Stomach (tissue), 9 donors: Measurements from ENCODE around the gene MCF2L2. TPM values are rescaled to one million over a fixed set of nuclear protein-coding genes. Genes with fewer than 3 reads are reported as not detected.

Source experiments
- DNase-seq, 2 donors: peaks; one replicate each; pipeline versions ENCODE4 v3.0.0 to v3.0.0-alpha.2; 2013 to 2019
- H3K27ac ChIP-seq, 5 donors: fragments of 200-600 bp in 4 of 5; sonication (generic) in 4 of 5; one replicate each; pipeline ENCODE4 v1.5.1; 2013 to 2019; ENCODE audit warnings: mild to moderate bottlenecking in 1 of 5, moderate library complexity in 1 of 5
- H3K27me3 ChIP-seq, 3 donors: fragments of 200-600 bp; sonication (generic); one replicate each; pipeline ENCODE4 v1.5.1; 2017 to 2019; ENCODE audit warnings: mixed run types in 1 of 3
- H3K36me3 ChIP-seq, 4 donors: fragments of 200-600 bp; sonication (generic); 1 replicate in 3 of 4; 2 replicates in 1 of 4; pipeline ENCODE4 v1.5.1; 2016 to 2019
- H3K4me1 ChIP-seq, 4 donors: fragments of 200-600 bp; sonication (generic); one replicate each; pipeline ENCODE4 v1.5.1; 2016 to 2019
- H3K4me3 ChIP-seq, 4 donors: fragments of 200-600 bp; sonication (generic) in 3 of 4; one replicate each; pipeline ENCODE4 v1.5.1; 2016 to 2019; ENCODE audit warnings: mild to moderate bottlenecking in 1 of 4
- H3K9me3 ChIP-seq, 4 donors: fragments of 200-600 bp; sonication (generic); one replicate each; pipeline ENCODE4 v1.5.1; 2016 to 2019
- EP300 ChIP-seq: sonication (generic); formaldehyde crosslinking; IDR thresholded peaks from one replicate; pipeline ENCODE4 v1.6.1; 2017; ENCODE audit warnings: antibody characterized with exemption
- POLR2A ChIP-seq, 4 donors: fragments of 450-650 bp; IDR thresholded peaks; one replicate each; pipeline ENCODE4 v1.6.1; 2016; ENCODE audit warnings: antibody characterized with exemption in 4 of 4, control low read depth in 2 of 4, mild to moderate bottlenecking in 1 of 4, moderate library complexity in 1 of 4
- POLR2AphosphoS5 ChIP-seq, 3 donors: sonication (generic); formaldehyde crosslinking; IDR thresholded peaks; one replicate each; pipeline ENCODE4 v1.6.1; 2016; ENCODE audit warnings: antibody characterized with exemption in 3 of 3
- WGBS, 5 donors: extraction: QIAGEN DNeasy Blood & Tissue Kit in 3 of 5; methylation state at CpG; one replicate each; pipeline versions ENCODE4 v1.1.5 to v1.1.7; 2013 to 2018; 5-methylcytosine and 5-hydroxymethylcytosine counted together
- intact Hi-C: fragments of 100-400 bp; cut with DNase I; formaldehyde crosslinking; loops from one replicate; pipeline ENCODE4 v1.15.1; 2023; ENCODE audit warnings: low total_unique reads
- polyA plus RNA-seq, 3 donors: library from polyadenylated mRNA; stranded (reverse); fragments of 200-250 nt; gene quantifications; one replicate each; pipeline ENCODE4 v1.2.3, GENCODE V29; 2013
- total RNA-seq, 5 donors: library from RNA; depleted of rRNA; stranded (reverse); fragments of >200 nt; gene quantifications; one replicate each; pipeline versions ENCODE4 v1.1.0 to v1.2.3, GENCODE V29; 2014 to 2016
- TF ChIP-seq, protein P1 (sequence below), 7 experiments: fragments of 450-650 bp in 4 of 7; fragments of 200-600 bp in 3 of 7; sonication (generic) in 3 of 7; IDR thresholded peaks; one replicate each; pipeline ENCODE4 v1.5.1; 2016 to 2019; ENCODE audit warnings: antibody characterized with exemption in 7 of 7, control low read depth in 2 of 7, mild to moderate bottlenecking in 1 of 7
- donor health status: healthy with polysubstance abuse.
- donor health status: Bipolar disorder and iron deficiency.
- donor health status: healthy.

Gene MCF2L2
- total and polyA plus RNA-seq, 8 donors: 0.05 to 2.0 (median 0.22) TPM; not detected in 2

DNA sequence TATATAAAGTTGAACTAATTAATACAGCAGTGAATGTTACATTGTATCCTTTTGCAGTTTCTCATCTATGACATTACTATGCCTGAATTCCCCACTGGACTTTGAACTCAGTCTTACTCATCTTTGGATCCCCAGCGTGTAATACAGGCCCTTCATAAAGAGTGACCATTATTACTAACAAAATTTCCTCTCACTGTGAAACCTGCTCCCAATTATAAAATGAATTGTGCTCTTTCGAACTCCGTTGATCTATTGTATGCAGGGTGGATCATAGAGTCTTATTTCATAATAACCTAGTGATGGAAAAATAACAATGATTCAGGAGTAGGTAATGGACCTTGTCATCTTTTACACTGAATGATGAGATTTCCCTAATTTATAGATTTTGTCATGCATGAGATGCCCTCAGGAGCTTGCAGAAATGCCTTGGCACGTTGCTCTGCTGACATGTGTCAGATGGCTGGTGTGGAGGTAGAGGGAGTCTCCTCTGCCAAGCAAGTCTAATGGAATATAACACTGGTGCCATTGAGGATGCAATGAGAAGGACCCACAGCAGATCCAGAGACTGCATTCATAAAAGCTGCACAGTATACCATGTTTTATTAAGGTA is 149.8 kb downstream of the MCF2L2 start:
- DNase-seq: no peak
- H3K36me3 ChIP-seq: no peaks in the 10 kb centered on the region
- intact Hi-C loops: no loop called here
- H3K27ac ChIP-seq: no peak overlapping the region
- H3K4me1 ChIP-seq: peaks cover 5 to 24% (median 10%) of the 10 kb centered on the region in 4 donors
- H3K4me3 ChIP-seq: no peak overlapping the region
- no peaks in the 10 kb centered on the region for H3K27me3 ChIP-seq
- 75 to 91% (median 85%) methylated on average over 4 of the region's 4 CpGs for WGBS, 5 donors
- TF ChIP-seq, protein P1, sequence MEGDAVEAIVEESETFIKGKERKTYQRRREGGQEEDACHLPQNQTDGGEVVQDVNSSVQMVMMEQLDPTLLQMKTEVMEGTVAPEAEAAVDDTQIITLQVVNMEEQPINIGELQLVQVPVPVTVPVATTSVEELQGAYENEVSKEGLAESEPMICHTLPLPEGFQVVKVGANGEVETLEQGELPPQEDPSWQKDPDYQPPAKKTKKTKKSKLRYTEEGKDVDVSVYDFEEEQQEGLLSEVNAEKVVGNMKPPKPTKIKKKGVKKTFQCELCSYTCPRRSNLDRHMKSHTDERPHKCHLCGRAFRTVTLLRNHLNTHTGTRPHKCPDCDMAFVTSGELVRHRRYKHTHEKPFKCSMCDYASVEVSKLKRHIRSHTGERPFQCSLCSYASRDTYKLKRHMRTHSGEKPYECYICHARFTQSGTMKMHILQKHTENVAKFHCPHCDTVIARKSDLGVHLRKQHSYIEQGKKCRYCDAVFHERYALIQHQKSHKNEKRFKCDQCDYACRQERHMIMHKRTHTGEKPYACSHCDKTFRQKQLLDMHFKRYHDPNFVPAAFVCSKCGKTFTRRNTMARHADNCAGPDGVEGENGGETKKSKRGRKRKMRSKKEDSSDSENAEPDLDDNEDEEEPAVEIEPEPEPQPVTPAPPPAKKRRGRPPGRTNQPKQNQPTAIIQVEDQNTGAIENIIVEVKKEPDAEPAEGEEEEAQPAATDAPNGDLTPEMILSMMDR (IDR thresholded peaks at IDR 0.05): no peak
- TF ChIP-seq POLR2AphosphoS5 (IDR thresholded peaks at IDR 0.05) (no peak), POLR2A (IDR thresholded peaks at IDR 0.05) (no peak), EP300 (no peak)
- H3K9me3 ChIP-seq: no peaks in the 10 kb centered on the region

DNA sequence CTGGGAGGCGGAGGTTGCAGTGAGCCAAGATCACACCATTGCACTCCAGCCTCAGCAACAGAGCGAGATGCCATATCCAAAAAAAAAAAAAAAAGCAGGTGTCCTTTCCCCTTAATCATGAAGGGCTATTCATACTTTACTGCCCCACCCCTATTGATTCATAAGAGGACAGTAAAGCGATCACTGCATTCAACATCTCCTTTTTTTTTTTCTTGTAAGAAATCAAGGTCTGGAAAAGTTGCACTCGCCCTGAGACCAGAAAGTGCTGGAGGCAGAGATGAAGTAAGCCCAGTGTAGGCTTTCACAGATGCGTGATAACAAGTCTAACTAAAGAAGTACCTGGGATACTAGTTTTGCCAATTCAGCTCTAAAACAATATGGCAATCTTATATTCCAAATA is 151.2 kb downstream of the MCF2L2 start:
- Histone ChIP-seq H3K4me3 (no peak overlapping the region), H3K4me1 (peaks cover 5 to 24% (median 10%) of the 10 kb centered on the region in 4 donors), H3K36me3 (no peaks in the 10 kb centered on the region), H3K27me3 (no peaks in the 10 kb centered on the region), H3K27ac (no peak overlapping the region), H3K9me3 (no peaks in the 10 kb centered on the region)
- intact Hi-C loops: no loop called here
- WGBS, 5 donors: 96 to 98% (median 96%) methylated on average over 5 of the region's 5 CpGs
- no peak for DNase-seq
- TF ChIP-seq POLR2AphosphoS5 (IDR thresholded peaks at IDR 0.05) (no peak), EP300 (no peak), POLR2A (IDR thresholded peaks at IDR 0.05) (no peak)
- TF ChIP-seq, protein P1 (IDR thresholded peaks at IDR 0.05): no peak

DNA sequence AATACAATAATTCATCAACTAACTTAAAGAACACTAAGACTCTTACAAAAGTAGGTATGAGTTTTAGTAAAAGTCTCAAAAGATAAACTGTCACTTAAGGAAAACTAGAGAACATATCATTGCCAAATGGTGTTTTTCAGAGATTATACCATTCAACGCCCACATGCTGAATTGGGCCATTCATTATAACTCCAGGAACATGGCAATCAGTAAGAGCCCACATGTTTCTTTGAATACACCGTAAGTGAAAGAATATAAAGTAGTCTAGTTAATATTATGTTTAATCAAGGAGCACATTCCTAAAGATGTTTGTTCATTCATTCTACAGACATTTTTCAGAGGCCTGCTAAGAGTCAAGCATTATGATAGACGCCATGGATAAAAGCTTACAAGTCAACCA is 152.5 kb downstream of the MCF2L2 start:
- no peak overlapping the region for H3K4me3 ChIP-seq
- intact Hi-C loops: no loop called here
- no peaks in the 10 kb centered on the region for H3K9me3 ChIP-seq
- no peaks in the 10 kb centered on the region for H3K36me3 ChIP-seq
- 39 to 59% (median 45%) methylated on average over 3 of the region's 3 CpGs for WGBS, 5 donors
- H3K27ac ChIP-seq: peak overlapping the region in 3 of 5 donors; percentile 15 to 63 (median 53)
- H3K4me1 ChIP-seq: peaks cover 5 to 24% (median 10%) of the 10 kb centered on the region in 4 donors
- no peak for DNase-seq
- no peak for TF ChIP-seq EP300
- TF ChIP-seq, protein P1 (IDR thresholded peaks at IDR 0.05): no peak
- TF ChIP-seq POLR2AphosphoS5 (IDR thresholded peaks at IDR 0.05): no peak
- no peak for TF ChIP-seq POLR2A (IDR thresholded peaks at IDR 0.05)
- no peaks in the 10 kb centered on the region for H3K27me3 ChIP-seq

DNA sequence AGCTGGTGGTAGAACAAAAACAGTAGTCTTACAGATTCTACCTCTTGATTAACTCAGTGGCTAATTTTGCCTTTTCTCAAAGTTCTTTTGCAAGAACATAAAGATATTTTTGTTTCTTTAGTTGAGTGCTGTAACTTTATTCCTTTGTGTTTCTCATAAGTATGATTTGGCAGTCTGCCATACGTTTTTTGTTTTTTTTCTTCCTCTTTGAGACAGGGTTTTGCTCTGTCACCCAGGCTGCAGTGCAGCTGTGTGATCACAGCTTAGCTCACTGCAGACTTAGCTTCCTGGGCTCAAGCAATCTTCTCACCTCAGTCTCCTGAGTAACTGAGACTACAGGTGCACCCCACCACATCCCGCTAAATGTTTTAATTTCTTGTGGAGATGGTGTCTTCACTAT is 153.0 kb downstream of the MCF2L2 start:
- Histone ChIP-seq H3K4me1 (peaks cover 5 to 28% (median 13%) of the 10 kb centered on the region in 4 donors), H3K27ac (peak overlapping the region in 4 of 5 donors; percentile 3 to 63 (median 34)), H3K4me3 (no peak overlapping the region), H3K36me3 (peaks cover 0 to 3% (median 0%) of the 10 kb centered on the region in 4 donors), H3K27me3 (no peaks in the 10 kb centered on the region), H3K9me3 (no peaks in the 10 kb centered on the region)
- TF ChIP-seq POLR2AphosphoS5 (IDR thresholded peaks at IDR 0.05): peak in 2 of 3 donors; percentile 12 to 39
- no peak for TF ChIP-seq POLR2A (IDR thresholded peaks at IDR 0.05)
- peak in 1 of 2 donors; percentile 87 for DNase-seq
- 37 to 48% (median 45%) methylated on average over 2 of the region's 2 CpGs for WGBS, 5 donors
- intact Hi-C loops: no loop called here

DNA sequence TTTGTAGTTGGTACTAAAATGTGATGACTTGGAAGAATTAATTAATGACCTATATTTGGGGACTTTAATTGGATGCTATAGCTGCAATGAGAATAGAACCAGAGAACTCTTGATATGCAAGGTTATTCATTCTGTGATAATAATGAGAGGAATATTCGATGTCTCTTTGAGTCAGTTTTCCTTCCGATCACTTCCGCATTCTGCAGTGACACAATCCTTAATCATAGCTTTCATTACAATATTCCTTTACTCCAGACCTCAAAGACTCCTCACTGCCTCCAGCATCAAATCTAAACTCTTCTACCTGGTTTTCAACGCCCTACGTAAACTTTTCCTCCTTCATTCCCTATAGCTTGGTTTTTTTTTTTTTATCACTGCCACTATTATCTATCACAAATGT is 153.8 kb downstream of the MCF2L2 start:
- H3K27me3 ChIP-seq: no peaks in the 10 kb centered on the region
- DNase-seq: no peak
- H3K27ac ChIP-seq: peak overlapping the region in 3 of 5 donors; percentile 15 to 63 (median 53)
- H3K4me3 ChIP-seq: no peak overlapping the region
- no peaks in the 10 kb centered on the region for H3K9me3 ChIP-seq
- peaks cover 5 to 32% (median 14%) of the 10 kb centered on the region in 4 donors for H3K4me1 ChIP-seq
- peaks cover 0 to 12% (median 2%) of the 10 kb centered on the region in 4 donors for H3K36me3 ChIP-seq
- intact Hi-C loops: no loop called here
- 61 to 68% (median 63%) methylated on average over 5 of the region's 5 CpGs for WGBS, 5 donors
- no peak for TF ChIP-seq EP300
- no peak for TF ChIP-seq POLR2AphosphoS5 (IDR thresholded peaks at IDR 0.05)
- TF ChIP-seq POLR2A (IDR thresholded peaks at IDR 0.05): no peak
- TF ChIP-seq, protein P1 (IDR thresholded peaks at IDR 0.05): no peak
